HepG2 (cell line): Measurements from ENCODE around the gene LMCD1. TPM values are rescaled to one million over a fixed set of nuclear protein-coding genes. Genes with fewer than 3 reads are reported as not detected.

Source experiments
- ATAC-seq: fragments of 200-7000 bp; cut with Tn5 transposase; 3 replicates; pipeline ENCODE4 v1.9.1; 2020; ENCODE audit warnings: mild to moderate bottlenecking, moderate library complexity
- BruUV-seq: library from RNA; stranded (reverse); fragments of 400-500 nt; replicated peaks from 2 replicates; lab custom pipeline; 2021; lab: Mats Ljungman, UMichigan
- CTCF ChIA-PET: fragments of 300-600 bp; formaldehyde crosslinking; extraction: SDS; loops from one replicate; lab custom pipeline; 2021; ENCODE audit warnings: low total read pairs, inconsistent platforms, low intra/inter-chr PET ratio; lab: Yijun Ruan, JAX
- POLR2A ChIA-PET: fragments of 350-600 bp; sonication (Branson Sonifier 250); formaldehyde crosslinking; loops from one replicate; lab custom pipeline; 2020; ENCODE audit warnings: antibody characterized with exemption, inconsistent platforms; lab: Yijun Ruan, JAX
- DNase-seq: peaks from one replicate; pipeline ENCODE4 v3.0.0-alpha.2; 2015; ENCODE audit warnings: low spot score
- FAIRE-seq: peaks from 3 replicates; lab custom pipeline; 2011; peaks lifted over from hg19 to GRCh38; lab: Jason Lieb, UNC
- H2AFZ ChIP-seq: one replicate; pipeline ENCODE4 v1.6.1; 2011; ENCODE audit warnings: low read length, inconsistent platforms
- H3K27ac ChIP-seq: fragments of 300-600 bp; 3 replicates; pipeline ENCODE4 v1.8.0; 2011; ENCODE audit warnings: mixed run types, mild to moderate bottlenecking, mixed read lengths, low read length, inconsistent platforms; ENCODE audit not compliant: insufficient read depth; ENCODE audit errors: extremely low read length
- H3K27me3 ChIP-seq, 2 experiments: fragments of 200-600 bp in 1 of 2; 2 replicates in 1 of 2; 3 replicates in 1 of 2; pipeline versions ENCODE4 v1.6.0 to v1.8.0; 2011; ENCODE audit warnings: low read length in 2 of 2, mild to moderate bottlenecking in 2 of 2, moderate library complexity in 2 of 2, inconsistent platforms in 1 of 2; ENCODE audit not compliant: insufficient read depth in 2 of 2, control insufficient read depth in 1 of 2
- H3K36me3 ChIP-seq, 2 experiments: fragments of 200-600 bp in 1 of 2; replicated peaks in 1 of 2; 2 replicates in 1 of 2; 3 replicates in 1 of 2; pipeline versions ENCODE4 v1.5.1 to v1.8.0; 2011; ENCODE audit warnings: low read length in 2 of 2, inconsistent platforms in 1 of 2; ENCODE audit not compliant: insufficient read depth in 2 of 2, control insufficient read depth in 1 of 2
- H3K4me1 ChIP-seq: 2 replicates; pipeline ENCODE4 v1.5.1; 2012; ENCODE audit warnings: low read length, inconsistent platforms; ENCODE audit not compliant: insufficient read depth
- H3K4me2 ChIP-seq: 2 replicates; pipeline ENCODE4 v1.6.0; 2011; ENCODE audit warnings: low read depth, low read length, inconsistent platforms
- H3K4me3 ChIP-seq, 3 experiments: fragments of 200-600 bp in 1 of 3; sonication (generic), shearing (Covaris generic) in 1 of 3; replicated peaks in 1 of 3; 2 replicates each; pipeline ENCODE4 v1.5.1; 2011 to 2016; ENCODE audit warnings: low read length in 3 of 3, inconsistent platforms in 2 of 3, low read depth in 2 of 3, mild to moderate bottlenecking in 2 of 3, control low read depth in 1 of 3, mixed read lengths in 1 of 3; ENCODE audit not compliant: insufficient read depth in 1 of 3
- H3K79me2 ChIP-seq: one replicate; pipeline ENCODE4 v1.6.1; 2011; ENCODE audit warnings: low read length, inconsistent platforms; ENCODE audit not compliant: insufficient read depth
- H3K9ac ChIP-seq: 2 replicates; pipeline ENCODE4 v1.6.0; 2011; ENCODE audit warnings: mild to moderate bottlenecking, low read depth, low read length, inconsistent platforms; ENCODE audit not compliant: insufficient read depth
- H3K9me3 ChIP-seq: 2 replicates; pipeline ENCODE4 v1.5.1; 2012; ENCODE audit warnings: mild to moderate bottlenecking, low read length
- H4K20me1 ChIP-seq: 2 replicates; pipeline ENCODE4 v1.6.0; 2011; ENCODE audit warnings: inconsistent platforms, mild to moderate bottlenecking, low read length, moderate library complexity; ENCODE audit not compliant: insufficient read depth
- ADNP ChIP-seq: sonication (generic); formaldehyde crosslinking; IDR thresholded peaks from 2 replicates; pipeline ENCODE4 v1.4.0; 2020; ENCODE audit warnings: missing genetic modification reagents
- CAMTA2 ChIP-seq: sonication (generic); formaldehyde crosslinking; IDR thresholded peaks from 2 replicates; pipeline ENCODE4 v1.4.0; 2020; ENCODE audit warnings: mild to moderate bottlenecking, missing genetic modification reagents, borderline replicate concordance
- CEBPG ChIP-seq: IDR thresholded peaks from 2 replicates; pipeline ENCODE4 v1.6.1; 2016
- FOXC1 ChIP-seq: sonication (generic); formaldehyde crosslinking; IDR thresholded peaks from 2 replicates; pipeline ENCODE4 v1.8.0; 2022; ENCODE audit warnings: mild to moderate bottlenecking, missing genetic modification reagents, borderline replicate concordance
- MAFF ChIP-seq: IDR thresholded peaks from 2 replicates; pipeline ENCODE4 v1.6.1; 2011; ENCODE audit warnings: low read depth, low read length, improper control_type of control experiment
- MAFK ChIP-seq, 2 experiments: IDR thresholded peaks in 1 of 2; conservative IDR thresholded peaks in 1 of 2; 2 replicates each; pipeline ENCODE4 v1.6.1; 2011; ENCODE audit warnings: improper control_type of control experiment in 2 of 2, low read length in 2 of 2
- MZF1 ChIP-seq: sonication (generic); formaldehyde crosslinking; IDR thresholded peaks from 2 replicates; pipeline ENCODE4 v1.8.1; 2023; ENCODE audit warnings: mild to moderate bottlenecking, missing genetic modification reagents, borderline replicate concordance
- NFATC3 ChIP-seq: sonication (generic); formaldehyde crosslinking; IDR thresholded peaks from 2 replicates; pipeline ENCODE4 v1.5.1; 2020; ENCODE audit warnings: mild to moderate bottlenecking, missing genetic modification reagents
- NKX3-1 ChIP-seq: sonication (generic); formaldehyde crosslinking; IDR thresholded peaks from 2 replicates; pipeline ENCODE4 v1.5.0; 2020; ENCODE audit warnings: missing genetic modification reagents
- SKIL ChIP-seq: sonication (generic); formaldehyde crosslinking; IDR thresholded peaks from 2 replicates; pipeline ENCODE4 v1.8.0; 2022; ENCODE audit warnings: missing genetic modification reagents, mild to moderate bottlenecking, moderate library complexity, borderline replicate concordance
- STAG1 ChIP-seq: sonication (generic); formaldehyde crosslinking; IDR thresholded peaks from 2 replicates; pipeline ENCODE4 v1.4.0; 2020; ENCODE audit warnings: missing genetic modification reagents
- TSC22D2 ChIP-seq: sonication (generic); formaldehyde crosslinking; IDR thresholded peaks from 2 replicates; pipeline ENCODE4 v1.5.1; 2020; ENCODE audit warnings: missing genetic modification reagents, mild to moderate bottlenecking, borderline replicate concordance
- ZBED4 ChIP-seq: sonication (generic); formaldehyde crosslinking; IDR thresholded peaks from 2 replicates; pipeline ENCODE4 v1.4.0; 2020; ENCODE audit warnings: missing genetic modification reagents, borderline replicate concordance
- ZNF275 ChIP-seq: sonication (generic); formaldehyde crosslinking; IDR thresholded peaks from 2 replicates; pipeline ENCODE4 v1.8.0; 2022; ENCODE audit warnings: missing genetic modification reagents, mild to moderate bottlenecking, inconsistent platforms, borderline replicate concordance
- ZNF569 ChIP-seq: sonication (generic); formaldehyde crosslinking; IDR thresholded peaks from 2 replicates; pipeline ENCODE4 v1.5.0; 2020; ENCODE audit warnings: mild to moderate bottlenecking, missing genetic modification reagents, moderate library complexity, borderline replicate concordance
- ZNF7 ChIP-seq: IDR thresholded peaks from 2 replicates; pipeline ENCODE4 v1.6.1; 2016; ENCODE audit warnings: missing biosample characterization, missing genetic modification reagents
- WGBS: methylation state at CpG from one replicate; pipeline ENCODE4 v1.1.6; 2017; ENCODE audit warnings: low lambda C conversion rate; 5-methylcytosine and 5-hydroxymethylcytosine counted together
- in situ Hi-C: cut with HindIII; loops from 2 replicates; pipeline ENCODE4 v1.10.0; 2017; ENCODE audit warnings: low pct_unique_long_range_greater_than_20kb; ENCODE audit not compliant: extremely low pct_ligation_motif_present
- intact Hi-C: fragments of 100-400 bp; cut with micrococcal nuclease; formaldehyde crosslinking; loops from one replicate; pipeline ENCODE4 v1.10.0; 2022; ENCODE audit not compliant: unreplicated experiment
- polyA plus RNA-seq, 8 experiments: library from polyadenylated mRNA; depleted of rRNA in 3 of 8; stranded (reverse) in 7 of 8; unstranded in 1 of 8; fragments of >200 nt; fragmentation: Illumina TruSeq in 4 of 8; extraction: Trizol in 4 of 8; gene quantifications; 2 replicates each; pipeline versions ENCODE4 v1.2.1 to v1.2.3, GENCODE V29; 2011 to 2016; ENCODE audit warnings: low read depth in 4 of 8, missing spikeins in 1 of 8, mixed read lengths in 1 of 8; ENCODE audit not compliant: insufficient read depth in 1 of 8
- total RNA-seq, 5 experiments: library from RNA; depleted of rRNA; stranded (reverse); fragments of >200 nt; fragmentation: Illumina TruSeq; extraction: Trizol; gene quantifications; 2 replicates each; pipeline ENCODE4 v1.2.3, GENCODE V29; 2016; ENCODE audit warnings: low read depth in 1 of 5

Gene LMCD1
- total and polyA plus RNA-seq, 2 of the 13 experiments (the other 11 are each of a cell fraction or from before 2014, with no cell fraction given): 6.2 to 7.1 TPM

- no peak overlapping the region for H3K27ac ChIP-seq
- H3K4me2 ChIP-seq: no peak overlapping the region
- peaks cover 22% of the 10 kb centered on the region for H3K4me1 ChIP-seq
- no peak overlapping the region for H2AFZ ChIP-seq
- BruUV-seq: no TSS peak
- no peaks in the 10 kb centered on the region for H3K36me3 ChIP-seq
- 92% methylated on average over 4 of the region's 4 CpGs for WGBS
- FAIRE-seq (no peak), DNase-seq (no peak), ATAC-seq (no peak)
- CTCF ChIA-PET: no interaction called here
- no peaks in the 10 kb centered on the region for H3K9me3 ChIP-seq
- H4K20me1 ChIP-seq: no peaks in the 10 kb centered on the region
- in situ Hi-C loops (no loop called here), intact Hi-C loops (no loop called here)
- no peaks in the 10 kb centered on the region for H3K27me3 ChIP-seq
- TF ChIP-seq FOXC1 (CRISPR knock-in tag): no peak
- no peak for TF ChIP-seq ZNF569
- no peak for TF ChIP-seq NKX3-1 (CRISPR knock-in tag)
- no peak for TF ChIP-seq TSC22D2 (CRISPR knock-in tag)
- TF ChIP-seq STAG1: no peak
- TF ChIP-seq ZNF7: no peak
- no peak for TF ChIP-seq CAMTA2 (CRISPR knock-in tag)
- TF ChIP-seq NFATC3 (CRISPR knock-in tag): no peak
- TF ChIP-seq SKIL: no peak
- TF ChIP-seq CEBPG (CRISPR knock-in tag): no peak
- peak; percentile 31 to 64; a peak in 3 of 4 replicates for TF ChIP-seq MAFK (conservative IDR thresholded peaks at IDR 0.05 in 1 of 2, IDR thresholded peaks at IDR 0.05 in 1 of 2; ENCODE audit: low read length in 2 of 2)
- TF ChIP-seq ZBED4: no peak
- no peak for TF ChIP-seq ADNP (CRISPR knock-in tag)
- no peak for TF ChIP-seq ZNF275
- no peak for TF ChIP-seq MZF1 (CRISPR knock-in tag)
- TF ChIP-seq MAFF: peak; percentile 30; the same call in 1 of the 2 replicates
- H3K4me3 ChIP-seq: no peak overlapping the region
- no peak overlapping the region for H3K9ac ChIP-seq
- POLR2A ChIA-PET: no interaction called here
- H3K79me2 ChIP-seq: no peaks in the 10 kb centered on the region
Measured at GRCh38 chr3:8473990-8474389, 27.6 kb upstream of the LMCD1 start.
